Prostate gland (tissue), 2 donors: ENCODE measurements around the gene MBNL1.

ENCODE experiments used
- CTCF ChIP-seq, 4 experiments: fragments of 200-600 bp in 2 of 4; fragments of 450-650 bp in 2 of 4; sonication (generic) in 2 of 4; IDR thresholded peaks; 1 replicate in 3 of 4; 2 replicates in 1 of 4; pipeline ENCODE4 v1.5.1; 2016 to 2019; ENCODE audit warnings: antibody characterized with exemption in 4 of 4, mild to moderate bottlenecking in 2 of 4, moderate library complexity in 2 of 4
- POLR2A ChIP-seq: fragments of 450-650 bp; IDR thresholded peaks from one replicate; pipeline ENCODE4 v1.6.1; 2016; ENCODE audit warnings: antibody characterized with exemption, mild to moderate bottlenecking

DNA sequence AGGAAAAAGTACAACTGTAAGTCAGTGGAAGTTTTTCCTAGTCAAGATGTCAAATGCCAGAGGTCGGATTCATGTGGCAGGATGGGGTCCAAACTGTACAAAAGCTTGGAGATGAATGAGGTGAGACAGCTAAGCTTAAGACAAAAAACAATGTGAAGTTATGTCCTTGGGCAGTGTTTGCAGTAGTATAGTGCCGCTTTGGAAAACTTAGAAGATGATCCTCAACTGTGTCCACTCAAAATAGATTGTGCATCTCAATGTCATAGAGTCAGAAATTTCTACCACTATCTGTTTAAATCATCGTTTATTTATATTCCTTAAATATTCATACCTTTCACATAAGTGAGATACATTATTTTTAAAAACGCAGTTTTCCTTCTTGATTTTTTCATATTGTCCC, 77.3 kb downstream of the MBNL1 start:
- TF ChIP-seq CTCF (IDR thresholded peaks at IDR 0.05) (no peak), POLR2A (no peak)
